ENCODE measurements around the gene TMEM127. TPM values are rescaled to one million over a fixed set of nuclear protein-coding genes. Genes with fewer than 3 reads are reported as not detected.

The TMEM127 gene
- total and polyA plus RNA-seq, 8 donors, result 5.7 to 51.6 (median 14.0) TPM

DNA sequence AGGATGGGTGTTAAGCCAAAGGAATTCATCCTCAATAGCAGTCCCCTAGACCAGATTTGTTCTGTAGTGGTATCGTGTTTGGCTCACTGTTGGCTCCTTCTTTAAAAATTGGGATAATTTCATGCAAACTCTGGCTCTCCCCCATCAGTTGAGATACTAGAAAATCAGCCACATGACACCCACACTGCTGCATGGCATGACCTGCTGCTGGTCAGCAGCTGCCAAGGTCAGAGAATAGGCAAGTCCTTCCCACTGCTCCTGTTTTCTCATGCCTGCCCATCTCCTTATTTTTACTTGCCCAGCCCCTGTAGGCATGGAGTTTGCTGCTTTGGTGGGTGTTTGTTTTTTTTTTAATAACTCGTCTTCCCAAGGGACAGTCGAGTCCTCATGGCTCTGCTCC, 40.6 kb upstream of the TMEM127 start:
- DNase-seq, result no peak
- TF ChIP-seq EP300 (IDR thresholded peaks at IDR 0.05), result no peak
- no peak for TF ChIP-seq POLR2A (IDR thresholded peaks at IDR 0.05)
- TF ChIP-seq POLR2AphosphoS5 (IDR thresholded peaks at IDR 0.05), result no peak
- Histone ChIP-seq H3K4me1 (peaks cover 18 to 43% (median 41%) of the 10 kb centered on the region in 4 donors), H3K4me3 (peak overlapping the region; percentile 73 to 95 (median 92)), H3K27me3 (no peaks in the 10 kb centered on the region), H3K36me3 (peaks cover 22 to 32% (median 29%) of the 10 kb centered on the region in 4 donors), H3K27ac (peak overlapping the region in 4 of 5 donors; percentile 85 to 90 (median 89)), H3K9me3 (no peaks in the 10 kb centered on the region)
- intact Hi-C loops (cut with DNase I; ENCODE audit: low total_unique reads), result no loop called here
- 78 to 90% (median 80%) methylated on average over 3 of the region's 3 CpGs for WGBS, 5 donors

DNA sequence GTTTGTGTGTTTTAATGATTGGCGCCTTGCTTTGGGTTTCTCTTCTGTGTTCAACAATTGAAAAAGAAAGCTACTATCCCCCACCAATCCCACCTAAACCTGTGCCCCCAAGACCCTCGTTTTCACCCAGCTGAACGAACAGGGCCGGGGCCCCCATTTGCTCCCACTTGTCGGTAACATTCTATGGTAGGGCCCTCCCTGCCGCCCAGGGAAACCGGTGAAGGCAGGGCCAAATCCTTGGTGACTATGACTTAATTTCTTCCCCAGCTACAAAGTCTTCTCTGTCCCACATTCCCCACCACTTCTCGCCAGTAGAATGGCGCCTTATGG, 40.1 kb upstream of the TMEM127 start:
- peak in 1 of 2 donors; percentile 33 for DNase-seq
- Histone ChIP-seq H3K27me3 (no peaks in the 10 kb centered on the region), H3K27ac (peak overlapping the region; percentile 85 to 90 (median 89)), H3K4me3 (peak overlapping the region; percentile 73 to 95 (median 92)), H3K36me3 (peaks cover 26 to 37% (median 33%) of the 10 kb centered on the region in 4 donors), H3K4me1 (peaks cover 18 to 47% (median 44%) of the 10 kb centered on the region in 4 donors), H3K9me3 (no peaks in the 10 kb centered on the region)
- 7 to 24% (median 13%) methylated on average over 9 of the region's 9 CpGs for WGBS, 5 donors
- intact Hi-C loops (cut with DNase I; ENCODE audit: low total_unique reads), result no loop called here
- TF ChIP-seq EP300 (IDR thresholded peaks at IDR 0.05) (no peak), POLR2A (IDR thresholded peaks at IDR 0.05) (no peak), POLR2AphosphoS5 (IDR thresholded peaks at IDR 0.05) (no peak)
- TF ChIP-seq, protein P1, sequence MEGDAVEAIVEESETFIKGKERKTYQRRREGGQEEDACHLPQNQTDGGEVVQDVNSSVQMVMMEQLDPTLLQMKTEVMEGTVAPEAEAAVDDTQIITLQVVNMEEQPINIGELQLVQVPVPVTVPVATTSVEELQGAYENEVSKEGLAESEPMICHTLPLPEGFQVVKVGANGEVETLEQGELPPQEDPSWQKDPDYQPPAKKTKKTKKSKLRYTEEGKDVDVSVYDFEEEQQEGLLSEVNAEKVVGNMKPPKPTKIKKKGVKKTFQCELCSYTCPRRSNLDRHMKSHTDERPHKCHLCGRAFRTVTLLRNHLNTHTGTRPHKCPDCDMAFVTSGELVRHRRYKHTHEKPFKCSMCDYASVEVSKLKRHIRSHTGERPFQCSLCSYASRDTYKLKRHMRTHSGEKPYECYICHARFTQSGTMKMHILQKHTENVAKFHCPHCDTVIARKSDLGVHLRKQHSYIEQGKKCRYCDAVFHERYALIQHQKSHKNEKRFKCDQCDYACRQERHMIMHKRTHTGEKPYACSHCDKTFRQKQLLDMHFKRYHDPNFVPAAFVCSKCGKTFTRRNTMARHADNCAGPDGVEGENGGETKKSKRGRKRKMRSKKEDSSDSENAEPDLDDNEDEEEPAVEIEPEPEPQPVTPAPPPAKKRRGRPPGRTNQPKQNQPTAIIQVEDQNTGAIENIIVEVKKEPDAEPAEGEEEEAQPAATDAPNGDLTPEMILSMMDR (IDR thresholded peaks at IDR 0.05), result no peak

DNA sequence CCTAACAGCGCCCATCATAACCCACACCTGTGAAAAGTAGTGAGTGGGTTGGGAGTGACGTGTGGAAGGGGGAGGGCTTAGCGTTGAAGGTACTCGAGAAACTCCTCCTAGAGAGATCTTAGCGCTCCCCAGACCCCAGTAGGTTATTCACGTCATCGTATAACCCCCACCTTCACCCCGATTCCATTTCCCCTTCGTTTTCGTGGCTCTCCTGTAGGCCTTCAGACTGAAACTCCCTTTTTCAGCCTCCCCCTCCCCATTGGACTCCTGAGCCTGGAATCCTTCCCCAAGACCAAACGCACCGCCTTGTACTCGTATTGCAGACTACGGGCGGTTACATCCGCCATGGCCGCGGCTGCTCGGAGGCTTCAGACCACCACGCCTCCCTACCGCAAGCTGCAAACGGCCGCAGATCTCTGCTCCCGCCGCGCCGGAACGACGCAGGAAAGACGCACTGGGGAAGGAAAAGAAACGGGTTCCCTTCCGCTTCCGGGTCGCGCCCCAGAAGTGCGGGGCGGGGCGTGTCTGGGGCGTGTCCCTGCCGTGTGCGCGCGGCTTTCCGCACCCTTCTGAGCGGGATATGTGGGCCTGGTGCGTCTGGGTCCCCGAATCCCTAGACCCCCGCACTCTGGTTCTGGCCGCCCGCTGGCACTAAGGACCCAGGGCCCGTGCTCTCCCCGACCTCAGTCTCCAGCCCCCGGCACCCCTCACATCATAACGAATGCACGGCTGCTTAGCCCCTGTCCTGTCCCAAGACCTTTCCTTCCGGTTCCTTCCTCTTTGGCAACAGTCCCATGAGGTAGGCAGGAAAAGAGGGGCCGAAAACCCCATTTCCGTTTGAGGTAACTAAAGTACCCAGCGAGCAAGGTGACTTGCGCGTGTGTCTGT, 39.5 kb upstream of the TMEM127 start, which contains the start of gene SNRNP200:
TSS of gene SNRNP200 (minus strand) at position 456 of the 888 bp plus-strand sequence. CDS start at position 347, 109 bp downstream.
- Histone ChIP-seq H3K27me3 (no peaks in the 10 kb centered on the region), H3K27ac (peak within 1 kb of the TSS; percentile 85 to 90 (median 89)), H3K4me3 (peak within 1 kb of the TSS; percentile 73 to 95 (median 92)), H3K36me3 (peaks cover 32 to 43% (median 39%) of the 10 kb centered on the region in 4 donors), H3K4me1 (peaks cover 18 to 49% (median 44%) of the 10 kb centered on the region in 4 donors), H3K9me3 (no peaks in the 10 kb centered on the region)
- WGBS, 5 donors, result 0 to 3% (median 0%) methylated on average over 34 to 61 of the region's 61 CpGs
- peak; percentile 91 to 97 for DNase-seq
- TF ChIP-seq EP300 (IDR thresholded peaks at IDR 0.05), result no peak
- TF ChIP-seq POLR2AphosphoS5 (IDR thresholded peaks at IDR 0.05), result peak; percentile 89 to 98 (median 94)
- TF ChIP-seq POLR2A (IDR thresholded peaks at IDR 0.05), result peak in 1 of 4 donors; percentile 34
- intact Hi-C loops (cut with DNase I; ENCODE audit: low total_unique reads), result no loop called here

GRCh38 chr2:96304606-96305005, 38.8 kb upstream of the TMEM127 start:
- Histone ChIP-seq H3K9me3 (no peaks in the 10 kb centered on the region), H3K4me1 (peaks cover 18 to 49% (median 44%) of the 10 kb centered on the region in 4 donors), H3K27me3 (no peaks in the 10 kb centered on the region), H3K4me3 (peak overlapping the region; percentile 73 to 95 (median 92)), H3K27ac (peak overlapping the region in 4 of 5 donors; percentile 85 to 90 (median 89)), H3K36me3 (peaks cover 40 to 50% (median 46%) of the 10 kb centered on the region in 4 donors)
- 57 to 70% (median 58%) methylated on average over 11 of the region's 11 CpGs for WGBS, 5 donors
- TF ChIP-seq, protein P1 (IDR thresholded peaks at IDR 0.05), result no peak
- no peak for TF ChIP-seq EP300 (IDR thresholded peaks at IDR 0.05)
- no peak for TF ChIP-seq POLR2AphosphoS5 (IDR thresholded peaks at IDR 0.05)
- no peak for TF ChIP-seq POLR2A (IDR thresholded peaks at IDR 0.05)
- no peak for DNase-seq
- intact Hi-C loops (cut with DNase I; ENCODE audit: low total_unique reads), result no loop called here

- Histone ChIP-seq H3K36me3 (peaks cover 67 to 77% (median 74%) of the 10 kb centered on the region in 4 donors), H3K4me1 (peaks cover 18 to 49% (median 44%) of the 10 kb centered on the region in 4 donors), H3K4me3 (no peak overlapping the region), H3K9me3 (no peaks in the 10 kb centered on the region), H3K27ac (no peak overlapping the region), H3K27me3 (no peaks in the 10 kb centered on the region)
- TF ChIP-seq POLR2A (IDR thresholded peaks at IDR 0.05) (no peak), EP300 (IDR thresholded peaks at IDR 0.05) (no peak), POLR2AphosphoS5 (IDR thresholded peaks at IDR 0.05) (no peak)
- TF ChIP-seq, protein P1 (IDR thresholded peaks at IDR 0.05), result no peak
- intact Hi-C loops (cut with DNase I; ENCODE audit: low total_unique reads), result no loop called here
- no peak for DNase-seq
- 24 to 46% (median 40%) methylated on average over 1 of the region's 1 CpG for WGBS, 5 donors
Observed at GRCh38 chr2:96301865-96302264, 36.1 kb upstream of the TMEM127 start.
